Loucy (cell line): ENCODE measurements around the gene LY6G6D.

ENCODE experiments used
- H2AFZ ChIP-seq: fragments of 200-600 bp; sonication (generic); 2 replicates; pipeline ENCODE4 v1.6.0; 2016; ENCODE audit warnings: antibody characterized with exemption, mild to moderate bottlenecking, low read length, moderate library complexity
- H3F3A ChIP-seq: fragments of 200-600 bp; 2 replicates; pipeline ENCODE4 v1.6.0; 2016; ENCODE audit warnings: antibody characterized with exemption, low read depth, mild to moderate bottlenecking
- H3K27me3 ChIP-seq: fragments of 200-600 bp; sonication (generic); 2 replicates; pipeline ENCODE4 v1.6.1; 2014; ENCODE audit warnings: low read length, mild to moderate bottlenecking; ENCODE audit not compliant: insufficient read depth, poor library complexity, severe bottlenecking
- H3K36me3 ChIP-seq: fragments of 200-600 bp; sonication (generic); 2 replicates; pipeline ENCODE4 v1.6.1; 2016; ENCODE audit warnings: low read length; ENCODE audit not compliant: insufficient read depth
- H3K4me1 ChIP-seq: fragments of 200-600 bp; sonication (generic); 2 replicates; pipeline ENCODE4 v1.5.1; 2014; ENCODE audit warnings: low read length, mild to moderate bottlenecking; ENCODE audit not compliant: insufficient read depth, poor library complexity, severe bottlenecking
- H3K4me2 ChIP-seq: fragments of 200-600 bp; sonication (generic); 2 replicates; pipeline ENCODE4 v1.6.0; 2014; ENCODE audit warnings: antibody characterized with exemption, low read length, low read depth, mild to moderate bottlenecking; ENCODE audit not compliant: poor library complexity, severe bottlenecking
- H3K4me3 ChIP-seq: fragments of 200-600 bp; sonication (generic); 2 replicates; pipeline ENCODE4 v1.5.1; 2014; ENCODE audit warnings: low read length, mild to moderate bottlenecking, mixed read lengths; ENCODE audit not compliant: poor library complexity, severe bottlenecking
- H3K79me2 ChIP-seq: fragments of 200-600 bp; sonication (generic); 2 replicates; pipeline ENCODE4 v1.6.1; 2014; ENCODE audit warnings: low read length; ENCODE audit not compliant: insufficient read depth
- H3K9ac ChIP-seq: fragments of 200-600 bp; sonication (generic); 2 replicates; pipeline ENCODE4 v1.6.0; 2014; ENCODE audit warnings: mild to moderate bottlenecking, low read depth, low read length, moderate library complexity; ENCODE audit not compliant: poor library complexity, severe bottlenecking
- H3K9me2 ChIP-seq: fragments of 200-600 bp; sonication (generic); replicated peaks from 2 replicates; pipeline ENCODE4 v1.6.1; 2016; ENCODE audit warnings: low read depth, low read length, mixed read lengths
- H3K9me3 ChIP-seq: fragments of 200-600 bp; sonication (generic); 2 replicates; pipeline ENCODE4 v1.6.1; 2014; ENCODE audit warnings: mild to moderate bottlenecking, antibody characterized with exemption, low read length, low read depth; ENCODE audit not compliant: insufficient read depth
- H4K20me1 ChIP-seq: fragments of 200-600 bp; sonication (generic); 2 replicates; pipeline ENCODE4 v1.6.0; 2014; ENCODE audit warnings: antibody characterized with exemption, low read length, mild to moderate bottlenecking; ENCODE audit not compliant: insufficient read depth, poor library complexity, severe bottlenecking
- EZH2phosphoT487 ChIP-seq: fragments of 200-600 bp; IDR thresholded peaks from 2 replicates; pipeline ENCODE4 v1.6.1; 2018; ENCODE audit warnings: antibody characterized with exemption, mild to moderate bottlenecking, moderate library complexity, borderline replicate concordance
- TF ChIP-seq, protein P1 (sequence below): fragments of 200-600 bp; sonication (generic); conservative IDR thresholded peaks from 2 replicates; pipeline ENCODE4 v1.5.1; 2014; ENCODE audit warnings: mild to moderate bottlenecking, antibody characterized with exemption, low read length

Gene LY6G6D

GRCh38 chr6:31683591-31683990, 31.6 kb upstream of the LY6G6D start:
- H3K4me3 ChIP-seq, result no peak overlapping the region
- no peaks in the 10 kb centered on the region for H3K9me2 ChIP-seq
- H3K79me2 ChIP-seq, result no peaks in the 10 kb centered on the region
- peaks cover 27% of the 10 kb centered on the region; the same call in 1 of the 2 replicates for H3K36me3 ChIP-seq
- no peak overlapping the region for H3K9ac ChIP-seq
- H4K20me1 ChIP-seq, result no peaks in the 10 kb centered on the region
- H3K4me2 ChIP-seq, result no peak overlapping the region
- TF ChIP-seq, protein P1, sequence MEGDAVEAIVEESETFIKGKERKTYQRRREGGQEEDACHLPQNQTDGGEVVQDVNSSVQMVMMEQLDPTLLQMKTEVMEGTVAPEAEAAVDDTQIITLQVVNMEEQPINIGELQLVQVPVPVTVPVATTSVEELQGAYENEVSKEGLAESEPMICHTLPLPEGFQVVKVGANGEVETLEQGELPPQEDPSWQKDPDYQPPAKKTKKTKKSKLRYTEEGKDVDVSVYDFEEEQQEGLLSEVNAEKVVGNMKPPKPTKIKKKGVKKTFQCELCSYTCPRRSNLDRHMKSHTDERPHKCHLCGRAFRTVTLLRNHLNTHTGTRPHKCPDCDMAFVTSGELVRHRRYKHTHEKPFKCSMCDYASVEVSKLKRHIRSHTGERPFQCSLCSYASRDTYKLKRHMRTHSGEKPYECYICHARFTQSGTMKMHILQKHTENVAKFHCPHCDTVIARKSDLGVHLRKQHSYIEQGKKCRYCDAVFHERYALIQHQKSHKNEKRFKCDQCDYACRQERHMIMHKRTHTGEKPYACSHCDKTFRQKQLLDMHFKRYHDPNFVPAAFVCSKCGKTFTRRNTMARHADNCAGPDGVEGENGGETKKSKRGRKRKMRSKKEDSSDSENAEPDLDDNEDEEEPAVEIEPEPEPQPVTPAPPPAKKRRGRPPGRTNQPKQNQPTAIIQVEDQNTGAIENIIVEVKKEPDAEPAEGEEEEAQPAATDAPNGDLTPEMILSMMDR, result no peak
- TF ChIP-seq EZH2phosphoT487, result no peak
- H3K4me1 ChIP-seq, result peaks cover 8% of the 10 kb centered on the region
- no peaks in the 10 kb centered on the region for H3F3A ChIP-seq
- no peaks in the 10 kb centered on the region for H3K27me3 ChIP-seq
- no peaks in the 10 kb centered on the region for H3K9me3 ChIP-seq
- H2AFZ ChIP-seq, result no peak overlapping the region

- Histone ChIP-seq H3K9me2 (no peaks in the 10 kb centered on the region), H3K79me2 (no peaks in the 10 kb centered on the region), H3K36me3 (peaks cover 55% of the 10 kb centered on the region; the same call in 1 of the 2 replicates), H3F3A (no peaks in the 10 kb centered on the region), H3K27me3 (no peaks in the 10 kb centered on the region), H3K4me3 (no peak overlapping the region), H3K4me1 (no peaks in the 10 kb centered on the region), H4K20me1 (no peaks in the 10 kb centered on the region), H3K9me3 (no peaks in the 10 kb centered on the region), H2AFZ (no peak overlapping the region), H3K9ac (no peak overlapping the region), H3K4me2 (no peak overlapping the region)
- TF ChIP-seq, protein P1, result no peak
- TF ChIP-seq EZH2phosphoT487, result no peak
Observed at GRCh38 chr6:31686483-31686882, 28.7 kb upstream of the LY6G6D start.

GRCh38 chr6:31687321-31687720, 27.8 kb upstream of the LY6G6D start:
- Histone ChIP-seq H3K36me3 (peaks cover 62% of the 10 kb centered on the region; the same call in 1 of the 2 replicates), H2AFZ (no peak overlapping the region), H3K9me3 (no peaks in the 10 kb centered on the region), H4K20me1 (no peaks in the 10 kb centered on the region), H3K9me2 (no peaks in the 10 kb centered on the region), H3K27me3 (no peaks in the 10 kb centered on the region), H3F3A (no peaks in the 10 kb centered on the region), H3K9ac (no peak overlapping the region), H3K4me1 (no peaks in the 10 kb centered on the region), H3K4me3 (no peak overlapping the region), H3K4me2 (no peak overlapping the region), H3K79me2 (no peaks in the 10 kb centered on the region)
- TF ChIP-seq EZH2phosphoT487, result no peak
- TF ChIP-seq, protein P1, result no peak
